ENCODE results near the gene ABLIM2. TPM values are rescaled to one million over a fixed set of nuclear protein-coding genes. Genes with fewer than 3 reads are reported as not detected.

Gene ABLIM2
- total and polyA plus RNA-seq, 2 of the 4 experiments (the other 2 are of a cell fraction): under 0.01 to 0.10 TPM

GRCh38 chr4:7971881-7972500, 186.6 kb downstream of the ABLIM2 start:
- peak overlapping the region; percentile 41; the same call in 1 of the 2 replicates for H2BK120ac ChIP-seq (ENCODE audit: low read depth, low read length)
- H3K56ac ChIP-seq (ENCODE audit: extremely low read depth, insufficient read depth, low read length): no peak overlapping the region
- 90% methylated on average over 9 of the region's 13 CpGs; no CpG with 5 or more reads in 1 of the 2 experiments for WGBS, 2 experiments (ENCODE audit: extremely low coverage in 2 of 2, insufficient read length in 1 of 2)
- peak overlapping the region; percentile 6; the same call in 1 of the 2 replicates for H2BK20ac ChIP-seq (ENCODE audit: low read depth, low read length)
- no peaks in the 10 kb centered on the region for H3K9me3 ChIP-seq (ENCODE audit: control insufficient read depth, insufficient read depth, low read length)
- peak overlapping the region; percentile 75 for H4K91ac ChIP-seq (ENCODE audit: insufficient read depth, low read depth, low read length)
- H3K9ac ChIP-seq (ENCODE audit: low read depth, low read length): no peak overlapping the region
- H3K23ac ChIP-seq (ENCODE audit: low read depth, low read length): no peak overlapping the region
- peaks cover 17% of the 10 kb centered on the region for H3K9me1 ChIP-seq (ENCODE audit: insufficient read depth, low read length)
- H3K4me2 ChIP-seq (ENCODE audit: low read depth, low read length): no peak overlapping the region
- H4K8ac ChIP-seq (ENCODE audit: low read depth in 2 of 2, low read length in 2 of 2): peak overlapping the region in 1 of 2 experiments; percentile 60; a peak in 1 of 4 replicates
- intact Hi-C loops (cut with micrococcal nuclease) (no loop called here), dilution Hi-C loops (cut with HindIII; ENCODE audit: low sequenced_read_pairs, unreplicated experiment) (no loop called here), in situ Hi-C loops (cut with MboI; ENCODE audit: low sequenced_read_pairs) (no loop called here)
- ATAC-seq (ENCODE audit: low read depth) (no peak), DNase-seq (no peak)
- peaks cover 4% of the 10 kb centered on the region; the same call in 1 of the 2 replicates for H4K20me1 ChIP-seq (ENCODE audit: insufficient read depth, low read length)
- H3K79me1 ChIP-seq (ENCODE audit: low read depth in 1 of 2, low read length in 2 of 2): peaks cover 4 to 12% of the 10 kb centered on the region in 2 experiments; a peak in 1 of 4 replicates
- peak overlapping the region; percentile 32; the same call in 1 of the 2 replicates for H4K5ac ChIP-seq (ENCODE audit: low read depth, low read length)
- TF ChIP-seq MXI1 (IDR thresholded peaks at IDR 0.05; ENCODE audit: borderline replicate concordance, low read depth, low read length) (no peak), CTCF (conservative IDR thresholded peaks at IDR 0.05; ENCODE audit: low read depth, low read length) (no peak), RFX5 (IDR thresholded peaks at IDR 0.05; ENCODE audit: low read depth, low read length) (no peak), SMC3 (IDR thresholded peaks at IDR 0.05; ENCODE audit: low read depth, low read length) (no peak), POLR2A (IDR thresholded peaks at IDR 0.05; ENCODE audit: low read depth, low read length) (no peak), MAZ (IDR thresholded peaks at IDR 0.05; ENCODE audit: borderline replicate concordance, low read depth, low read length) (no peak), MAFK (IDR thresholded peaks at IDR 0.05; ENCODE audit: low read depth, low read length) (no peak), BHLHE40 (IDR thresholded peaks at IDR 0.05; ENCODE audit: low read depth, low read length) (no peak)
- TF ChIP-seq, protein P1, sequence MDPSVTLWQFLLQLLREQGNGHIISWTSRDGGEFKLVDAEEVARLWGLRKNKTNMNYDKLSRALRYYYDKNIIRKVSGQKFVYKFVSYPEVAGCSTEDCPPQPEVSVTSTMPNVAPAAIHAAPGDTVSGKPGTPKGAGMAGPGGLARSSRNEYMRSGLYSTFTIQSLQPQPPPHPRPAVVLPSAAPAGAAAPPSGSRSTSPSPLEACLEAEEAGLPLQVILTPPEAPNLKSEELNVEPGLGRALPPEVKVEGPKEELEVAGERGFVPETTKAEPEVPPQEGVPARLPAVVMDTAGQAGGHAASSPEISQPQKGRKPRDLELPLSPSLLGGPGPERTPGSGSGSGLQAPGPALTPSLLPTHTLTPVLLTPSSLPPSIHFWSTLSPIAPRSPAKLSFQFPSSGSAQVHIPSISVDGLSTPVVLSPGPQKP (IDR thresholded peaks at IDR 0.05; ENCODE audit: borderline replicate concordance, low read depth, low read length): no peak
- peak overlapping the region; percentile 1 for H2AK9ac ChIP-seq (replicated peaks; ENCODE audit: low read depth, low read length, poor library complexity)
- no peak overlapping the region for H2AFZ ChIP-seq (replicated peaks; ENCODE audit: low read length, poor library complexity)
- H3K4me1 ChIP-seq (ENCODE audit: control insufficient read depth, insufficient read depth, low read length): peaks cover 38% of the 10 kb centered on the region
- H2BK5ac ChIP-seq (ENCODE audit: low read depth, low read length, poor library complexity, severe bottlenecking): no peak overlapping the region
- H3K27me3 ChIP-seq (ENCODE audit: control insufficient read depth, insufficient read depth, low read length): no peaks in the 10 kb centered on the region
- H3K14ac ChIP-seq (replicated peaks; ENCODE audit: low read depth, low read length): peak overlapping the region; percentile 23; the same call in 1 of the 2 replicates
- peak overlapping the region; percentile 20; the same call in 1 of the 2 replicates for H3K18ac ChIP-seq (ENCODE audit: low read depth, low read length)
- no peak overlapping the region for H3K4me3 ChIP-seq (ENCODE audit: insufficient read depth, low read depth, low read length)
- H3K4ac ChIP-seq (ENCODE audit: low read depth, low read length): peak overlapping the region; percentile 74; the same call in 1 of the 2 replicates
- no peaks in the 10 kb centered on the region for H3K36me3 ChIP-seq (ENCODE audit: control insufficient read depth, insufficient read depth, low read length)
- H2BK15ac ChIP-seq (ENCODE audit: low read depth, low read length): 0 out of 3 replicates have a peak overlapping the region, but pooled peaks have one; percentile 9
- no peak overlapping the region for H3K27ac ChIP-seq (ENCODE audit: insufficient read depth, low read length)
- no TSS peak for BruUV-seq (replicated peaks)
- CTCF ChIA-PET: no interaction called here
- POLR2A ChIA-PET (ENCODE audit: unreplicated experiment): no interaction called here
- H2AK5ac ChIP-seq (ENCODE audit: low read depth, low read length): peak overlapping the region; percentile 87
